Rectal smooth muscle tissue (tissue), 1 donor: ENCODE measurements around the gene PTPN5.
A peak's percentile ranks its signal among the peaks of the same experiment; 100 is the strongest.

Source experiments
- H3K27ac ChIP-seq: one replicate; pipeline ENCODE4 v1.7.0; 2013; ENCODE audit warnings: low read depth, low read length, inconsistent platforms
- H3K27me3 ChIP-seq: one replicate; pipeline ENCODE4 v1.7.0; 2013; ENCODE audit warnings: low read length; ENCODE audit not compliant: control insufficient read depth, insufficient read depth
- H3K36me3 ChIP-seq: one replicate; pipeline ENCODE4 v1.7.0; 2013; ENCODE audit warnings: low read length; ENCODE audit not compliant: control insufficient read depth, insufficient read depth
- H3K4me1 ChIP-seq: one replicate; pipeline ENCODE4 v1.7.0; 2013; ENCODE audit warnings: low read length; ENCODE audit not compliant: control insufficient read depth, insufficient read depth
- H3K4me3 ChIP-seq: one replicate; pipeline ENCODE4 v1.7.0; 2013; ENCODE audit warnings: low read length
- H3K9ac ChIP-seq: one replicate; pipeline ENCODE4 v1.7.0; 2013; ENCODE audit warnings: low read length

The PTPN5 gene

GRCh38 chr11:18713646-18714442 is 77.8 kb downstream of the PTPN5 start:
- H3K9ac ChIP-seq, result no peak overlapping the region
- H3K4me1 ChIP-seq, result no peaks in the 10 kb centered on the region
- no peaks in the 10 kb centered on the region for H3K27me3 ChIP-seq
- H3K36me3 ChIP-seq, result no peaks in the 10 kb centered on the region
- no peak overlapping the region for H3K27ac ChIP-seq
- H3K4me3 ChIP-seq, result no peak overlapping the region

- H3K4me3 ChIP-seq, result no peak overlapping the region
- H3K27me3 ChIP-seq, result no peaks in the 10 kb centered on the region
- H3K27ac ChIP-seq, result no peak overlapping the region
- no peak overlapping the region for H3K9ac ChIP-seq
- H3K4me1 ChIP-seq, result peaks cover 6% of the 10 kb centered on the region
- H3K36me3 ChIP-seq, result no peaks in the 10 kb centered on the region
Measured at GRCh38 chr11:18710545-18710944, 81.1 kb downstream of the PTPN5 start.

- Histone ChIP-seq H3K27ac (no peak overlapping the region), H3K27me3 (no peaks in the 10 kb centered on the region), H3K36me3 (no peaks in the 10 kb centered on the region), H3K9ac (no peak overlapping the region), H3K4me1 (peaks cover 15% of the 10 kb centered on the region), H3K4me3 (no peak overlapping the region)
Measured at GRCh38 chr11:18709414-18709813, 82.2 kb downstream of the PTPN5 start.

GRCh38 chr11:18707811-18708340 is 83.7 kb downstream of the PTPN5 start:
- Histone ChIP-seq H3K27me3 (no peaks in the 10 kb centered on the region), H3K4me3 (no peak overlapping the region), H3K9ac (no peak overlapping the region), H3K27ac (no peak overlapping the region), H3K4me1 (peaks cover 15% of the 10 kb centered on the region), H3K36me3 (no peaks in the 10 kb centered on the region)

- no peaks in the 10 kb centered on the region for H3K36me3 ChIP-seq
- peak overlapping the region; percentile 41 for H3K9ac ChIP-seq
- H3K27ac ChIP-seq, result peak overlapping the region; percentile 67
- H3K4me1 ChIP-seq, result peaks cover 15% of the 10 kb centered on the region
- peak overlapping the region; percentile 70 for H3K4me3 ChIP-seq
- no peaks in the 10 kb centered on the region for H3K27me3 ChIP-seq
Measured at GRCh38 chr11:18706330-18707243, 85.0 kb downstream of the PTPN5 start.

GRCh38 chr11:18705651-18706281 is 85.8 kb downstream of the PTPN5 start:
- peaks cover 15% of the 10 kb centered on the region for H3K4me1 ChIP-seq
- H3K4me3 ChIP-seq, result peak overlapping the region; percentile 70
- no peak overlapping the region for H3K9ac ChIP-seq
- no peaks in the 10 kb centered on the region for H3K36me3 ChIP-seq
- peak overlapping the region; percentile 36 for H3K27ac ChIP-seq
- no peaks in the 10 kb centered on the region for H3K27me3 ChIP-seq

GRCh38 chr11:18704698-18705097 is 86.9 kb downstream of the PTPN5 start:
- Histone ChIP-seq H3K36me3 (no peaks in the 10 kb centered on the region), H3K27me3 (no peaks in the 10 kb centered on the region), H3K4me1 (peaks cover 15% of the 10 kb centered on the region), H3K4me3 (no peak overlapping the region), H3K9ac (no peak overlapping the region), H3K27ac (no peak overlapping the region)

GRCh38 chr11:18704045-18704645 is 87.5 kb downstream of the PTPN5 start:
- Histone ChIP-seq H3K4me1 (peaks cover 15% of the 10 kb centered on the region), H3K27ac (no peak overlapping the region), H3K36me3 (no peaks in the 10 kb centered on the region), H3K9ac (no peak overlapping the region), H3K4me3 (no peak overlapping the region), H3K27me3 (no peaks in the 10 kb centered on the region)

GRCh38 chr11:18703001-18703763 is 88.4 kb downstream of the PTPN5 start:
- Histone ChIP-seq H3K4me1 (peaks cover 15% of the 10 kb centered on the region), H3K27me3 (no peaks in the 10 kb centered on the region), H3K27ac (no peak overlapping the region), H3K4me3 (no peak overlapping the region), H3K36me3 (no peaks in the 10 kb centered on the region), H3K9ac (no peak overlapping the region)

- no peak overlapping the region for H3K4me3 ChIP-seq
- no peak overlapping the region for H3K27ac ChIP-seq
- H3K27me3 ChIP-seq, result no peaks in the 10 kb centered on the region
- H3K4me1 ChIP-seq, result peaks cover 16% of the 10 kb centered on the region
- no peaks in the 10 kb centered on the region for H3K36me3 ChIP-seq
- no peak overlapping the region for H3K9ac ChIP-seq
Measured at GRCh38 chr11:18701614-18702216, 89.9 kb downstream of the PTPN5 start.

- Histone ChIP-seq H3K9ac (no peak overlapping the region), H3K36me3 (no peaks in the 10 kb centered on the region), H3K4me1 (peaks cover 14% of the 10 kb centered on the region), H3K27ac (no peak overlapping the region), H3K27me3 (no peaks in the 10 kb centered on the region), H3K4me3 (no peak overlapping the region)
Measured at GRCh38 chr11:18700872-18701271, 90.7 kb downstream of the PTPN5 start.
